ENCODE data around the gene FGA. TPM values are rescaled to one million over a fixed set of nuclear protein-coding genes. Genes with fewer than 3 reads are reported as not detected.

The FGA gene
- total and polyA plus RNA-seq, 7 experiments from 2014 or later: not detected

GRCh38 chr4:154610582-154610981 lies 20.0 kb upstream of the FGA start:
- intact Hi-C loops (cut with micrococcal nuclease): no loop called here
- POLR2A ChIA-PET: interaction anchor here (0.7 kb wide), 1 partner anchor 1088 kb away, joined by 3 read pairs; no protein-coding TSS in a partner anchor
- ATAC-seq (no peak), DNase-seq (no peak)
- Mint-ChIP-seq H3K4me3 (no peak overlapping the region), H3K36me3 (no peaks in the 10 kb centered on the region), H3K4me1 (no peaks in the 10 kb centered on the region), H3K27ac (no peak overlapping the region), H3K27me3 (peaks cover 20 to 58% (median 30%) of the 10 kb centered on the region in 5 donors), H3K9me3 (no peaks in the 10 kb centered on the region)
- Histone ChIP-seq H3K27ac (ENCODE audit: low read depth, low read length) (no peak overlapping the region), H3K9me3 (ENCODE audit: control insufficient read depth in 2 of 3, low read length in 3 of 3) (no peaks in the 10 kb centered on the region), H3K4me1 (ENCODE audit: control insufficient read depth in 2 of 2, insufficient read depth in 2 of 2, low read length in 2 of 2) (no peaks in the 10 kb centered on the region), H3K36me3 (ENCODE audit: control insufficient read depth in 2 of 3, insufficient read depth in 3 of 3, low read length in 3 of 3) (no peaks in the 10 kb centered on the region), H3K27me3 (ENCODE audit: control insufficient read depth in 2 of 2, insufficient read depth in 2 of 2, low read length in 2 of 2) (no peaks in the 10 kb centered on the region), H3K4me3 (ENCODE audit: low read length) (no peak overlapping the region)
- CTCF ChIA-PET: no interaction called here

- H3K4me3 Mint-ChIP-seq: no peak overlapping the region
- ChIA-PET POLR2A (no interaction called here), CTCF (no interaction called here)
- no peak for ATAC-seq
- H3K27me3 ChIP-seq (ENCODE audit: control insufficient read depth in 2 of 2, insufficient read depth in 2 of 2, low read length in 2 of 2): no peaks in the 10 kb centered on the region
- H3K4me1 ChIP-seq (ENCODE audit: control insufficient read depth in 2 of 2, insufficient read depth in 2 of 2, low read length in 2 of 2): no peaks in the 10 kb centered on the region
- no peak for DNase-seq
- peaks cover 0 to 2% (median 0%) of the 10 kb centered on the region in 11 donors for H3K9me3 Mint-ChIP-seq
- intact Hi-C loops (cut with micrococcal nuclease): no loop called here
- no peaks in the 10 kb centered on the region for H3K9me3 ChIP-seq (ENCODE audit: control insufficient read depth in 2 of 3, low read length in 3 of 3)
- no peak overlapping the region for H3K27ac Mint-ChIP-seq
- peaks cover 25 to 58% (median 34%) of the 10 kb centered on the region in 5 donors for H3K27me3 Mint-ChIP-seq
- H3K4me1 Mint-ChIP-seq: no peaks in the 10 kb centered on the region
- H3K27ac ChIP-seq (ENCODE audit: low read depth, low read length): no peak overlapping the region
- H3K4me3 ChIP-seq (ENCODE audit: low read length): no peak overlapping the region
- no peaks in the 10 kb centered on the region for H3K36me3 Mint-ChIP-seq
- H3K36me3 ChIP-seq (ENCODE audit: control insufficient read depth in 2 of 3, insufficient read depth in 3 of 3, low read length in 3 of 3): no peaks in the 10 kb centered on the region
Measured at GRCh38 chr4:154609532-154609931, 19.0 kb upstream of the FGA start.

DNA sequence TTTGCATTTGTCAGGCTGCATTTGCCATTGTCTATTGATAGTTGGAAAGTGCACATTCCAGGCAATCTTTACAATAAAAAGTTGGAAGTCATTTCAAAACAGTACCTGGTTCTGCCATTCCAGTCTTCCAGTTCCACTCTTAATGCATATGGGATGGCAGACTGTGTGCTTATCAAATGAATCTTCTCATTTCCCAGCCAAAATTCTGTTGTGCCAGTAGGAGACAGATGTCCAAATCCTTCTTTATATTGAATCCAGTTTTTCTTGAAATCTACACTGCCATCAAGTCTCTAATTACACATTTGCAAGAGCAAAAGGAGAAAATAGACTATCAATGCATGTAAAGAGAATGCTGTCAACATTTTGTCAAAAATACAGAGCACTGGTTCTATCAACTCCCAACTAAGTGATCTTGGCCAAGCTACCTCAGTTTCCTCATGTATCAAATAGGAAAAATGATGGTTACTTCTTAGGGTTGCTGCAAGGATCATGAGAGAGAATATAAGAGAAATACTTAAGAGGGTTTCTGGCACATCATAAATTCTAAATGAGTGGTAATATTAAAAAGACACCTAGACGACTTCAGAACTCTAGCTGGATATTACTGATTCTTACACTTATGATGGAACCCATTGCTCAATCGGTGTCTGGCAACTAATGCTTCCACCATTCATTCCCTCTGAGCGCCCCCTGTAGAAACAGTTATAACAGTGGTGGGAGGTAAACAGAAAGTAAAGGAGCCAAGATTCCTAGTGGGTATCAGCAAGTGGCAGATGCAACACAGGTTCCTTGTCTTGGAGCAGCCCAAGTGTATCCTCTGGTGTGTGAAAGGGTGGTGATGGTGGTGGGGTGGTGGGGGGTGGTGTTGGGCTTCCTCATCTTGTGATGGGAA lies 18.1 kb upstream of the FGA start:
- CTCF ChIA-PET: no interaction called here
- Mint-ChIP-seq H3K27ac (no peak overlapping the region), H3K4me1 (no peaks in the 10 kb centered on the region), H3K4me3 (no peak overlapping the region), H3K36me3 (no peaks in the 10 kb centered on the region), H3K9me3 (peaks cover 0 to 2% (median 0%) of the 10 kb centered on the region in 11 donors), H3K27me3 (peaks cover 22 to 52% (median 30%) of the 10 kb centered on the region in 5 donors)
- Histone ChIP-seq H3K27me3 (ENCODE audit: control insufficient read depth in 2 of 2, insufficient read depth in 2 of 2, low read length in 2 of 2) (no peaks in the 10 kb centered on the region), H3K9me3 (ENCODE audit: control insufficient read depth in 2 of 3, low read length in 3 of 3) (no peaks in the 10 kb centered on the region), H3K27ac (ENCODE audit: low read depth, low read length) (no peak overlapping the region), H3K4me3 (ENCODE audit: low read length) (no peak overlapping the region), H3K36me3 (ENCODE audit: control insufficient read depth in 2 of 3, insufficient read depth in 3 of 3, low read length in 3 of 3) (no peaks in the 10 kb centered on the region), H3K4me1 (ENCODE audit: control insufficient read depth in 2 of 2, insufficient read depth in 2 of 2, low read length in 2 of 2) (no peaks in the 10 kb centered on the region)
- DNase-seq: no peak
- ATAC-seq: no peak
- POLR2A ChIA-PET: no interaction called here
- intact Hi-C loops (cut with micrococcal nuclease): no loop called here

- POLR2A ChIA-PET: no interaction called here
- H3K4me3 Mint-ChIP-seq: no peak overlapping the region
- Histone ChIP-seq H3K9me3 (ENCODE audit: control insufficient read depth in 2 of 3, low read length in 3 of 3) (no peaks in the 10 kb centered on the region), H3K27ac (ENCODE audit: low read depth, low read length) (no peak overlapping the region), H3K4me1 (ENCODE audit: control insufficient read depth in 2 of 2, insufficient read depth in 2 of 2, low read length in 2 of 2) (no peaks in the 10 kb centered on the region), H3K4me3 (ENCODE audit: low read length) (no peak overlapping the region), H3K27me3 (ENCODE audit: control insufficient read depth in 2 of 2, insufficient read depth in 2 of 2, low read length in 2 of 2) (no peaks in the 10 kb centered on the region), H3K36me3 (ENCODE audit: control insufficient read depth in 2 of 3, insufficient read depth in 3 of 3, low read length in 3 of 3) (no peaks in the 10 kb centered on the region)
- peaks cover 0 to 2% (median 0%) of the 10 kb centered on the region in 11 donors for H3K9me3 Mint-ChIP-seq
- no peaks in the 10 kb centered on the region for H3K36me3 Mint-ChIP-seq
- peaks cover 0 to 6% (median 0%) of the 10 kb centered on the region in 7 donors for H3K4me1 Mint-ChIP-seq
- peaks cover 28 to 48% (median 35%) of the 10 kb centered on the region in 5 donors for H3K27me3 Mint-ChIP-seq
- ATAC-seq: no peak
- H3K27ac Mint-ChIP-seq: no peak overlapping the region
- CTCF ChIA-PET: no interaction called here
- intact Hi-C loops (cut with micrococcal nuclease): no loop called here
- DNase-seq: no peak
Measured at GRCh38 chr4:154606728-154607723, 16.5 kb upstream of the FGA start.

DNA sequence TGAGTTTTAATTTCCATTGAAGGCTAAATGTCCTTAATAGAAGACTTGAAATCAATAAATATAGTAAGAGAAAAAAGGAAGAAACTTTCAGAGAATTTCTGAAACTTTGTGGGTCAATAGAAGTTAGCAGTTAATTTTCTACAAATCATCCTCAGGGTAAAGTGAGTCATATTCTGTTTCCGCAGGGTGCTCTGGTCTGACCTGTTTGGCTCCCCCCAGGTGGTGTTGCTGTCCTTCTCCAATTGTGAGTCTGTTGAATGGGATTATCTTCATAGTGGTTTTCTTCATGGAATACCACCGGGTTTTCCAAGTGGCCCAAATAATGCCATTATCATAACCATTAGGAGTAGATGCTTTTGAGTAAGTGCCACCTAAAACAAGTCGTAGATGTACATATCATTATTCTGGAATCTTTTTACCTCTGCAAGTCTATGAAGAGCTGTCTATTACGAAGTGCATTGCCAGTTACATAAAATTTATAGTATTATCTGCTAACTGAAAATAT lies 14.2 kb upstream of the FGA start:
- Histone ChIP-seq H3K4me3 (ENCODE audit: low read length) (no peak overlapping the region), H3K9me3 (ENCODE audit: control insufficient read depth in 2 of 3, low read length in 3 of 3) (no peaks in the 10 kb centered on the region), H3K27ac (ENCODE audit: low read depth, low read length) (no peak overlapping the region), H3K27me3 (ENCODE audit: control insufficient read depth in 2 of 2, insufficient read depth in 2 of 2, low read length in 2 of 2) (no peaks in the 10 kb centered on the region), H3K4me1 (ENCODE audit: control insufficient read depth in 2 of 2, insufficient read depth in 2 of 2, low read length in 2 of 2) (no peaks in the 10 kb centered on the region), H3K36me3 (ENCODE audit: control insufficient read depth in 2 of 3, insufficient read depth in 3 of 3, low read length in 3 of 3) (no peaks in the 10 kb centered on the region)
- Mint-ChIP-seq H3K4me1 (peaks cover 0 to 6% (median 0%) of the 10 kb centered on the region in 7 donors), H3K27ac (no peak overlapping the region), H3K36me3 (no peaks in the 10 kb centered on the region), H3K27me3 (peaks cover 40 to 48% (median 42%) of the 10 kb centered on the region in 5 donors), H3K4me3 (no peak overlapping the region), H3K9me3 (peaks cover 0 to 2% (median 0%) of the 10 kb centered on the region in 11 donors)
- POLR2A ChIA-PET: no interaction called here
- no peak for ATAC-seq
- CTCF ChIA-PET: no interaction called here
- intact Hi-C loops (cut with micrococcal nuclease): no loop called here
- no peak for DNase-seq

DNA sequence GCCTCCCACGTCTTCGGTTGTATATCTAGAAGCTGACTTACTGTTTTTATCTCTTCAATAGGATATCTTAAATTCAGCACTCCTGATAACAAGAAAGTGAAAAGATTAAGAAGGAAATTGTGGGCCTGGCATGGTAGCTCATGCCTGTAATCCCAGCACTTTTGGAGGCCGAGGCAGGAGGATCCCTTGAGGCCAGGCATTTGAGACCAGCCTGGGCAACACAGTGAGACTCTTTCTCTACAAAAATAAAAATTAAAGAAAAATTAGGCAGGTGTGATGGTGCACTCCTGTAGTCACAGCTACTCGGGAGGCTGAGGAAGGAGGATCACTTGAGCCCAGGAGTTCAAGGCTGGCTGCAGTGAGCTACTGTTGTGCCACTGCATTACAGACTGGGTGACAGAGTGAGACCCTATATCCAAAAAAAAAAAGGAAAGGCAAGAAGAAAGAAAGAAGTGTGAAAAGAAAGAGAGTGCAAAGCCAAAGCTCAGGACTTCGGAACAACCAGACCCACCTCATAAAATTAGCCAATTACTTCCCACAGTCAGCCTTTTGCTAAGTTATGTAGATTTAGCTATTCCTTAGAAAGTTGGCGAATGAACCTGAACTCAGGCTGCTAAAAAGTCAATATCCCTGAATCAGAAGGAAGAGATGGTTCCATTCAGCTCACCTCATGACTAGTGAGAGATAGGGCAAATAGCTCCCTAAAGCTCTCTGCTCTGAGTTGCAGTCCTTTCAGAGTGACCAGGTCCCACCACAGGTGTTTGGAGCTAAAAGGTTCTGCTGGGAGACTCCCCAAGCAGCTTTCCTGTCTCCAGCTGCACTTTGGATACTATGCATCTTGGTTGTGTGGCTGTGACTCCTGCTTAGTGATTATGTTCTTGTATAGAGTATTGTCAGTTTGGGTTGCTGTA lies 12.7 kb upstream of the FGA start:
- intact Hi-C loops (cut with micrococcal nuclease): no loop called here
- DNase-seq: no peak
- Mint-ChIP-seq H3K4me3 (no peak overlapping the region), H3K27me3 (peaks cover 31 to 41% (median 37%) of the 10 kb centered on the region in 5 donors), H3K27ac (no peak overlapping the region), H3K36me3 (no peaks in the 10 kb centered on the region), H3K9me3 (peaks cover 0 to 2% (median 0%) of the 10 kb centered on the region in 11 donors), H3K4me1 (peaks cover 0 to 6% (median 0%) of the 10 kb centered on the region in 7 donors)
- ChIA-PET POLR2A (no interaction called here), CTCF (no interaction called here)
- Histone ChIP-seq H3K36me3 (ENCODE audit: control insufficient read depth in 2 of 3, insufficient read depth in 3 of 3, low read length in 3 of 3) (no peaks in the 10 kb centered on the region), H3K27ac (ENCODE audit: low read depth, low read length) (no peak overlapping the region), H3K9me3 (ENCODE audit: control insufficient read depth in 2 of 3, low read length in 3 of 3) (no peaks in the 10 kb centered on the region), H3K27me3 (ENCODE audit: control insufficient read depth in 2 of 2, insufficient read depth in 2 of 2, low read length in 2 of 2) (no peaks in the 10 kb centered on the region), H3K4me1 (ENCODE audit: control insufficient read depth in 2 of 2, insufficient read depth in 2 of 2, low read length in 2 of 2) (no peaks in the 10 kb centered on the region), H3K4me3 (ENCODE audit: low read length) (no peak overlapping the region)
- ATAC-seq: no peak

All from naive thymus-derived CD4-positive, alpha-beta T cell (primary cell).